A673 (cell line): ENCODE data around the gene COL5A2.

ENCODE experiments used
- EZH2 ChIP-seq: fragments of 200-600 bp; sonication (generic); IDR thresholded peaks from 2 replicates; pipeline ENCODE4 v1.6.1; 2017; ENCODE audit warnings: borderline replicate concordance, low read depth, mild to moderate bottlenecking, mixed read lengths, antibody characterized with exemption, low read length; ENCODE audit not compliant: poor library complexity, severe bottlenecking
- TF ChIP-seq, protein P1 (sequence below): fragments of 300-800, 200-600 bp; sonication (generic); conservative IDR thresholded peaks from 2 replicates; pipeline ENCODE4 v1.5.1; 2017; ENCODE audit warnings: low read depth, mild to moderate bottlenecking, antibody characterized with exemption, low read length, moderate library complexity, mixed read lengths

DNA sequence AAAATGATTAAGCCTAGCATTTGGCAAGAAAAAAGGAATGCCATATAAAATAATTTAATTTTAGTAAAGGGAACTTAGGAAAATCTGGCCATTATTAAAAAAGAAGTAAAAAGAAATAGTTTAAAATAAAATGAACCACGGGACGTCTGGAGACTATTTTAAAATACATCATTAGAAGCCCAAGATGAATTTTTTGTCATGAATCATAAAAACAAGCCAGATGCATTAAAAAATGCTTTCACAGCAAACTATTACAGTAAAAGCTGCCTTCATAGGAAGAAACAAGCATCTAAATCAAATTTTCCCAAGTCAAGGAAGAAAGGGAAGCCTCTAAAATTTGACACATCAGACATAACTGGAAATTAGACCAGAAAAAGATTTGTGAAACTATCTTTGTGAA, 33.0 kb downstream of the COL5A2 start:
- TF ChIP-seq, protein P1, sequence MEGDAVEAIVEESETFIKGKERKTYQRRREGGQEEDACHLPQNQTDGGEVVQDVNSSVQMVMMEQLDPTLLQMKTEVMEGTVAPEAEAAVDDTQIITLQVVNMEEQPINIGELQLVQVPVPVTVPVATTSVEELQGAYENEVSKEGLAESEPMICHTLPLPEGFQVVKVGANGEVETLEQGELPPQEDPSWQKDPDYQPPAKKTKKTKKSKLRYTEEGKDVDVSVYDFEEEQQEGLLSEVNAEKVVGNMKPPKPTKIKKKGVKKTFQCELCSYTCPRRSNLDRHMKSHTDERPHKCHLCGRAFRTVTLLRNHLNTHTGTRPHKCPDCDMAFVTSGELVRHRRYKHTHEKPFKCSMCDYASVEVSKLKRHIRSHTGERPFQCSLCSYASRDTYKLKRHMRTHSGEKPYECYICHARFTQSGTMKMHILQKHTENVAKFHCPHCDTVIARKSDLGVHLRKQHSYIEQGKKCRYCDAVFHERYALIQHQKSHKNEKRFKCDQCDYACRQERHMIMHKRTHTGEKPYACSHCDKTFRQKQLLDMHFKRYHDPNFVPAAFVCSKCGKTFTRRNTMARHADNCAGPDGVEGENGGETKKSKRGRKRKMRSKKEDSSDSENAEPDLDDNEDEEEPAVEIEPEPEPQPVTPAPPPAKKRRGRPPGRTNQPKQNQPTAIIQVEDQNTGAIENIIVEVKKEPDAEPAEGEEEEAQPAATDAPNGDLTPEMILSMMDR, result no peak
- no peak for TF ChIP-seq EZH2
